PC-9 (cell line): Measurements from ENCODE around the gene JUND.

Experiments used
- EZH2 ChIP-seq: fragments of 200-600 bp; sonication (generic); IDR thresholded peaks from 2 replicates; pipeline ENCODE4 v1.8.0; 2017; ENCODE audit warnings: antibody characterized with exemption, low read depth
- TF ChIP-seq, protein P1 (sequence below): fragments of 200-600 bp; sonication (generic); conservative IDR thresholded peaks from 2 replicates; pipeline ENCODE4 v1.6.1; 2017; ENCODE audit warnings: mixed run types, antibody characterized with exemption, mild to moderate bottlenecking, moderate library complexity

DNA sequence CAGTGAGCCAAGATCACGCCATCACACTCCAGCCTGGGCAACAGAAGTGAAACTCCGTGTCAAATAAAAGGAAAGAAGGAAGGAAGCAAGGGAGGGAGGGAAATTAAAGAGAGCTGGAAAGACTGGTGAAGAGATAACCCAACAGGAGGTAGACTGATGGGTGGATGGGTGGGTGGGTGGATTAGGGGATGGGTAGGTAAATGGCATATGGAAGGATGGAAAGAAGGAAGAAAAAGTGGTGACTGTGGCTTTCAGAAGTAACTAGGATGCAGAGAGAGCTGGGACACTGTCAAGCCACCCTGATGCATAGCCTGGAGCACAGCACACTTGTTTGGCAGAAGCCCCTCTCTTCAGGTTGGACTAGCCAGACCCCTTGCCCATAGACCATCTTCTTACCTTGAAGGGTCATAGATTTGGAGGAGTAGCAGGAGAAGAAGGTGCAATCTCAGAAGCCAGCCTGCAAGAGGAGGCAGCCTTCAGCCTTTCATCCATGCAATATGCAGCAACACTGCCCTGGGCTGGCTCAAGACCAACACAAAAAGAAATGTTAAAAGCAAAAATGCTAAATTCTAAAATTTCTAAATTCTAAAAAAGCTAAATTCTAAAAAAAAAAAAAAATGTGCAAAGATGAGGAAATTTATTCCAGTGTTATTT lies 12.2 kb downstream of the JUND start:
- TF ChIP-seq, protein P1, sequence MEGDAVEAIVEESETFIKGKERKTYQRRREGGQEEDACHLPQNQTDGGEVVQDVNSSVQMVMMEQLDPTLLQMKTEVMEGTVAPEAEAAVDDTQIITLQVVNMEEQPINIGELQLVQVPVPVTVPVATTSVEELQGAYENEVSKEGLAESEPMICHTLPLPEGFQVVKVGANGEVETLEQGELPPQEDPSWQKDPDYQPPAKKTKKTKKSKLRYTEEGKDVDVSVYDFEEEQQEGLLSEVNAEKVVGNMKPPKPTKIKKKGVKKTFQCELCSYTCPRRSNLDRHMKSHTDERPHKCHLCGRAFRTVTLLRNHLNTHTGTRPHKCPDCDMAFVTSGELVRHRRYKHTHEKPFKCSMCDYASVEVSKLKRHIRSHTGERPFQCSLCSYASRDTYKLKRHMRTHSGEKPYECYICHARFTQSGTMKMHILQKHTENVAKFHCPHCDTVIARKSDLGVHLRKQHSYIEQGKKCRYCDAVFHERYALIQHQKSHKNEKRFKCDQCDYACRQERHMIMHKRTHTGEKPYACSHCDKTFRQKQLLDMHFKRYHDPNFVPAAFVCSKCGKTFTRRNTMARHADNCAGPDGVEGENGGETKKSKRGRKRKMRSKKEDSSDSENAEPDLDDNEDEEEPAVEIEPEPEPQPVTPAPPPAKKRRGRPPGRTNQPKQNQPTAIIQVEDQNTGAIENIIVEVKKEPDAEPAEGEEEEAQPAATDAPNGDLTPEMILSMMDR, result no peak
- TF ChIP-seq EZH2, result no peak
